ENCODE measurements around the gene PSD. TPM values are rescaled to one million over a fixed set of nuclear protein-coding genes. Genes with fewer than 3 reads are reported as not detected.

PSD gene
- total and polyA plus RNA-seq, 9 of the 15 experiments (the other 6 are each of a cell fraction or from before 2014, with no cell fraction given) = 0.11 to 1.7 (median 0.54) TPM; not detected in 2

DNA sequence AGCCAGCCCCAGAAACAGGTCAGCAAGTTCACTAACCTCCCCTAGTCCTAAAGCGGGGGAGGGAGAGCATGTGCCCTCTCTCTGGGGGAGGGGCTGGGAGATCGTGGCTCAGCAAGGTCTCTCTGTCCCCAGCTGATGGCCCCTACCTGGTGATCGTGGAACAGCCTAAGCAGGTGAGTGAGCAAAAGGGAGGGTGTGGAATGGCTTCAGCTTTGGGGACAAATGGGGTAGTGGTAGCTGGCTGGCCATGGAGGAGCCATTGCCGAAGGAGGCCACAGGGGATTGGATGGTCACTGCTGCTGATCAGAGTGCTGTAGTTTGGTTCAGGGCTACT is 22.3 kb downstream of the PSD start (continued):
- TF ChIP-seq, protein P1, sequence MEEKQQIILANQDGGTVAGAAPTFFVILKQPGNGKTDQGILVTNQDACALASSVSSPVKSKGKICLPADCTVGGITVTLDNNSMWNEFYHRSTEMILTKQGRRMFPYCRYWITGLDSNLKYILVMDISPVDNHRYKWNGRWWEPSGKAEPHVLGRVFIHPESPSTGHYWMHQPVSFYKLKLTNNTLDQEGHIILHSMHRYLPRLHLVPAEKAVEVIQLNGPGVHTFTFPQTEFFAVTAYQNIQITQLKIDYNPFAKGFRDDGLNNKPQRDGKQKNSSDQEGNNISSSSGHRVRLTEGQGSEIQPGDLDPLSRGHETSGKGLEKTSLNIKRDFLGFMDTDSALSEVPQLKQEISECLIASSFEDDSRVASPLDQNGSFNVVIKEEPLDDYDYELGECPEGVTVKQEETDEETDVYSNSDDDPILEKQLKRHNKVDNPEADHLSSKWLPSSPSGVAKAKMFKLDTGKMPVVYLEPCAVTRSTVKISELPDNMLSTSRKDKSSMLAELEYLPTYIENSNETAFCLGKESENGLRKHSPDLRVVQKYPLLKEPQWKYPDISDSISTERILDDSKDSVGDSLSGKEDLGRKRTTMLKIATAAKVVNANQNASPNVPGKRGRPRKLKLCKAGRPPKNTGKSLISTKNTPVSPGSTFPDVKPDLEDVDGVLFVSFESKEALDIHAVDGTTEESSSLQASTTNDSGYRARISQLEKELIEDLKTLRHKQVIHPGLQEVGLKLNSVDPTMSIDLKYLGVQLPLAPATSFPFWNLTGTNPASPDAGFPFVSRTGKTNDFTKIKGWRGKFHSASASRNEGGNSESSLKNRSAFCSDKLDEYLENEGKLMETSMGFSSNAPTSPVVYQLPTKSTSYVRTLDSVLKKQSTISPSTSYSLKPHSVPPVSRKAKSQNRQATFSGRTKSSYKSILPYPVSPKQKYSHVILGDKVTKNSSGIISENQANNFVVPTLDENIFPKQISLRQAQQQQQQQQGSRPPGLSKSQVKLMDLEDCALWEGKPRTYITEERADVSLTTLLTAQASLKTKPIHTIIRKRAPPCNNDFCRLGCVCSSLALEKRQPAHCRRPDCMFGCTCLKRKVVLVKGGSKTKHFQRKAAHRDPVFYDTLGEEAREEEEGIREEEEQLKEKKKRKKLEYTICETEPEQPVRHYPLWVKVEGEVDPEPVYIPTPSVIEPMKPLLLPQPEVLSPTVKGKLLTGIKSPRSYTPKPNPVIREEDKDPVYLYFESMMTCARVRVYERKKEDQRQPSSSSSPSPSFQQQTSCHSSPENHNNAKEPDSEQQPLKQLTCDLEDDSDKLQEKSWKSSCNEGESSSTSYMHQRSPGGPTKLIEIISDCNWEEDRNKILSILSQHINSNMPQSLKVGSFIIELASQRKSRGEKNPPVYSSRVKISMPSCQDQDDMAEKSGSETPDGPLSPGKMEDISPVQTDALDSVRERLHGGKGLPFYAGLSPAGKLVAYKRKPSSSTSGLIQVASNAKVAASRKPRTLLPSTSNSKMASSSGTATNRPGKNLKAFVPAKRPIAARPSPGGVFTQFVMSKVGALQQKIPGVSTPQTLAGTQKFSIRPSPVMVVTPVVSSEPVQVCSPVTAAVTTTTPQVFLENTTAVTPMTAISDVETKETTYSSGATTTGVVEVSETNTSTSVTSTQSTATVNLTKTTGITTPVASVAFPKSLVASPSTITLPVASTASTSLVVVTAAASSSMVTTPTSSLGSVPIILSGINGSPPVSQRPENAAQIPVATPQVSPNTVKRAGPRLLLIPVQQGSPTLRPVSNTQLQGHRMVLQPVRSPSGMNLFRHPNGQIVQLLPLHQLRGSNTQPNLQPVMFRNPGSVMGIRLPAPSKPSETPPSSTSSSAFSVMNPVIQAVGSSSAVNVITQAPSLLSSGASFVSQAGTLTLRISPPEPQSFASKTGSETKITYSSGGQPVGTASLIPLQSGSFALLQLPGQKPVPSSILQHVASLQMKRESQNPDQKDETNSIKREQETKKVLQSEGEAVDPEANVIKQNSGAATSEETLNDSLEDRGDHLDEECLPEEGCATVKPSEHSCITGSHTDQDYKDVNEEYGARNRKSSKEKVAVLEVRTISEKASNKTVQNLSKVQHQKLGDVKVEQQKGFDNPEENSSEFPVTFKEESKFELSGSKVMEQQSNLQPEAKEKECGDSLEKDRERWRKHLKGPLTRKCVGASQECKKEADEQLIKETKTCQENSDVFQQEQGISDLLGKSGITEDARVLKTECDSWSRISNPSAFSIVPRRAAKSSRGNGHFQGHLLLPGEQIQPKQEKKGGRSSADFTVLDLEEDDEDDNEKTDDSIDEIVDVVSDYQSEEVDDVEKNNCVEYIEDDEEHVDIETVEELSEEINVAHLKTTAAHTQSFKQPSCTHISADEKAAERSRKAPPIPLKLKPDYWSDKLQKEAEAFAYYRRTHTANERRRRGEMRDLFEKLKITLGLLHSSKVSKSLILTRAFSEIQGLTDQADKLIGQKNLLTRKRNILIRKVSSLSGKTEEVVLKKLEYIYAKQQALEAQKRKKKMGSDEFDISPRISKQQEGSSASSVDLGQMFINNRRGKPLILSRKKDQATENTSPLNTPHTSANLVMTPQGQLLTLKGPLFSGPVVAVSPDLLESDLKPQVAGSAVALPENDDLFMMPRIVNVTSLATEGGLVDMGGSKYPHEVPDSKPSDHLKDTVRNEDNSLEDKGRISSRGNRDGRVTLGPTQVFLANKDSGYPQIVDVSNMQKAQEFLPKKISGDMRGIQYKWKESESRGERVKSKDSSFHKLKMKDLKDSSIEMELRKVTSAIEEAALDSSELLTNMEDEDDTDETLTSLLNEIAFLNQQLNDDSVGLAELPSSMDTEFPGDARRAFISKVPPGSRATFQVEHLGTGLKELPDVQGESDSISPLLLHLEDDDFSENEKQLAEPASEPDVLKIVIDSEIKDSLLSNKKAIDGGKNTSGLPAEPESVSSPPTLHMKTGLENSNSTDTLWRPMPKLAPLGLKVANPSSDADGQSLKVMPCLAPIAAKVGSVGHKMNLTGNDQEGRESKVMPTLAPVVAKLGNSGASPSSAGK (IDR thresholded peaks at IDR 0.05) = 0 out of 2 replicates have a peak, but pooled peaks have one; percentile 23
- peak; percentile 40; the same call in 1 of the 2 replicates for TF ChIP-seq MYC (IDR thresholded peaks at IDR 0.05; ENCODE audit: low read depth, low read length)
- no peak for TF ChIP-seq MYC (CRISPR knock-in tag; IDR thresholded peaks at IDR 0.05; ENCODE audit: borderline replicate concordance, low read depth)
- no peak for TF ChIP-seq MYNN (IDR thresholded peaks at IDR 0.05)
- TF ChIP-seq MYNN (CRISPR knock-in tag; IDR thresholded peaks at IDR 0.05) = no peak
- TF ChIP-seq CHD2 (IDR thresholded peaks at IDR 0.05; ENCODE audit: low read depth, low read length) = 0 out of 2 replicates have a peak, but pooled peaks have one; percentile 22
- TF ChIP-seq, protein P2, sequence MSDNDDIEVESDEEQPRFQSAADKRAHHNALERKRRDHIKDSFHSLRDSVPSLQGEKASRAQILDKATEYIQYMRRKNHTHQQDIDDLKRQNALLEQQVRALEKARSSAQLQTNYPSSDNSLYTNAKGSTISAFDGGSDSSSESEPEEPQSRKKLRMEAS (CRISPR knock-in tag; IDR thresholded peaks at IDR 0.05) = peak; percentile 62; the same call in 1 of the 2 replicates
